CD4-positive, alpha-beta T cell treated with Interleukin-6 for 4 hours (primary cell): ENCODE measurements around the gene TDO2.

ENCODE experiments used
- DNase-seq: peaks from one replicate; pipeline ENCODE4 v3.0.0-alpha.2; 2020; ENCODE audit warnings: mixed read lengths

Gene TDO2

DNA sequence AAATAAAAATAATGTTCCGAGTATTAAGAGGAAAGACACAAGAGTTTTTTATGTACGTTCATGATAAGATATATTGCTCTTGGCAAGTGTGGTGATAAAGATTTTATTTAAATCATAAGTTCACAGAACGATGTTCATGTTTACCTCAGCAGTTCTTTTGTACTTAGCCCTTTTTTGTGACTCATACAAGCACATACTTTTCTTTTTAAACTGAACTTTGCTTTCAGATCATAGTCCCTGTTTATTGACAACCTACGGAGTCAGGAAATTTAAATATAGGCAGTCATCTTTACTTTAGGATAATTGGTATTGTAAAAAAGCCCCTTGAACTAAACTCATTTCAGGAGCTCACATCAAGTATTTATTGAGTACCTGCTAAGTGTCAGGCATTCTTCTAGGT, 51.4 kb downstream of the TDO2 start:
- no peak for DNase-seq

DNA sequence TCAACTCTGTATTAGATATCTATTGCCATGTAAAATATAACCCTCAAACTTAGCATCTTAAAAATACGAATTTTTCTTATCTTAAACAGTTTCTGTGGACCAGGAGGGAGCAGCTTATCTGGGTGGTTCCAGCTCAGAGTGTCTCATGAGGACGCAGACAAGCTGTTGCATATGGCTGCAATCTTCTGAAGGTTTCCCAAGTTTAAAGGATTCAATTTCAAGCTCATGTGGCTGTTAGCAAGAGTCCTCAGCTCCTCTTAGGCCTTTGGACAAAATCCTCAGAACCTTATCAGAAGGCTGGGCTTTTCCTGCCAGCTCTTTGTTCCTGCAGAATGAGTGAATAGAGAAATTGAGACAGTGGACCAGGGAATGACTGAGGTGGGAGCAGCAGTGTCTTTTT, 53.0 kb downstream of the TDO2 start:
- DNase-seq, result no peak

DNA sequence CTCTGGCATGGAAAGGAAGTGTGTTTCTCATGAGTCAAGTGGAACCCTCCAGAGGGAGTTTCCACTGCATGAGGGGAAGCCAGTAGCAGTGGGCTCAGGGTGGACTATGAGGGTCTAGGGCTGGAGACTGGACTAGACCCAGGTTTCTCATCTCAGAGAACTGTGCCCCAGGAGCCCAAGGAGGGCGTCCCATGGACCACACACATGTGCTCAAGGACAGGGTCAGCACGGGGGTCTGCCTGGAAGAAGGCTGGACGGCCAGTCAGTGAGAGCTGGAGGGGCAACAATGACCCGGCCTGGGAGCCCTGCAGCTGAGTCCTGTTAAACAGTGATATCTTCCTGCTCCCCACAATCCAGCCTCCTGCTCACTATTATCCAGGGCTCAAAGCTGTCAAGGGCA, 55.9 kb downstream of the TDO2 start:
- DNase-seq, result no peak

DNA sequence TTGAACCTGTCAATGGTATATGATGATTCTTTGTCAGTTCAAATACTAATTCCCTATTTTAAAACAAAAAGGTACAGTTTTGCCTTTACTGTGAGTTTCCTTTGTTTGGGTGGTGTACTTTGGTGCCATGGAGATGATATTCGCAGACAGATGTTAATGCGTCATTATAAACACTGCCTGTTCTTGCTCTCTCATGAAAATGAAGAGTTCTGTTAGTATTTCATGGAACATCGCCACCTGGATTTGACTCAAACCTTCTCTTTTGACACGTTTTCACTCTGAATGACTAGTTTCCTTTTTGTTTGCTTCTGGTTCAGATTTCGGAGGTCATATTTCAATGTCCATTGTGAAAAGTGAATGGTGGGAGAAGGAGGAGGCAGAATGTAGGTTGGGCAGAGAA, 57.0 kb downstream of the TDO2 start:
- DNase-seq, result no peak

DNA sequence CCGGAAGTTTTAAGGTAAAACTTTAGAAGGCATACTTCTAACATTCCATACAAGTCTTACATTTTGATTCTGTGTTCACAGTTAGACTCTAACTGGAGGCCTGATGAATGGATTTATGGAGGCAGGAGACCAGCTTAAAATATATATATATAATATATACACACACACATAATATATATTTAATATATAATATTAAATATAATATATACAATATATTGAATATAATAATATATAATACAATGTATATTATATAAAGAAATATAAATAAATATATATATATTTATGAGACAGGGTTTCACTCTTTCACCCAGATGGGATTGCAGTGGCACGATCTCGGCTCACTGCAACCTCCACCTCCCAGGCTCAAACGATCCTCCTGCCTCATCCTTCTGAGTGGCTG, 58.1 kb downstream of the TDO2 start:
- DNase-seq, result no peak

DNA sequence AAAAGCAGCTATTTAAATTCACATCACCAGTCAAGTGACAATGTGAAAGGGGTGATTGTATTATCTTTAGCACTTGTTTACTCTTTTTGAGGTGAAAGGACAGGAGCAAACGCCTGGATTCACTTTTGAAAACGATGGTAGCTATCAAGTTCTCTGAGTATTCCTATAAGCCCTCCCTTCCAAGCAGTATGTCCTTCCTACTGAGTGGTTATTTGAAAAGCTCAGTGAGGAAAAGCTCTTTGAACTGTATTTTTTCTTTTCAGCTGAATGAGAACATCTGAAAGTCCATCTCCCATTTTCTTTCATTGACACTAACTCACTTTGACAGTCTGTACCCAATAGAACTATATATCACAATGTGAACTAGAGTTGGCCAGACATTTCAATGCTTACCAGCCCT, 59.3 kb downstream of the TDO2 start:
- DNase-seq, result no peak

DNA sequence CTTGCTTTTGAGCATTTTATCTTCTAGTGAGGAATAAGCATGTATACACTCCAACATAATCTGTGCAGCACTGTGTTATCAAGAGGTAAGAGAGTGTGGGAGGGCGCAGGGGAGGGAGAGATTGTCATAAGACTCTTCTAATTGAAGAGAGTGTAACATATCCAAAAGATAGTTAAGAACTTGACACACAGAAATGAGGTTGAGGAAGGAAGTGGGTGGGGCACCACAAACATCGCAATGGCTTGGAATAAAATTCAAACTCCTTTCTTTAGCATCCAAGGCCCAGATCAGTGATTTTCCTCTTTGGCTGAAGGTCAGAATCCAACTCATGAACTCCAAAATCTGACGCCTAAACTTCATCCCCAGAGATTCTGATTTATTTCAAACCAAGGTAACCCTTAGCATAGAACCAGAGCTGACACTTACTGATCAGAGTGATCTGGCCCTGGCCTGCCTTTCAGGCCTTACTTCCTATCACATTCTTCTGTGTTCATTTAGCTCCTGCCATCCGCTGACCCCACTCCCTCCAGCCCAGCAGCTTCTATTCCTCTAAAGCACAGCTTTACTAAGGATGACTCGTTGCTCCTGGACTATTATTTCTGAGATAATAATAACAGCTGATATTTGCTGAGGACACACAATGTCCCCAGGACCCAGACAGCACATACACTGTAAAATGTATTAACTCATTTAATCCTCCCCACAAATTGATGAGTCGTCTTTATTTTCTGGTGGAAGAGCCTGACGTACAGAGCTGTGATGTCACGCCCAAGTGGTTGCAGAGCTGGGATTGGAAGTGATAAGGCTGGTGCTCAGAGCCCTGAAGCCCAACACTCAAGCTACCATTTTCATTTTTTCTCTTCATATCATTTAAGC, 60.8 kb downstream of the TDO2 start:
- no peak for DNase-seq

DNA sequence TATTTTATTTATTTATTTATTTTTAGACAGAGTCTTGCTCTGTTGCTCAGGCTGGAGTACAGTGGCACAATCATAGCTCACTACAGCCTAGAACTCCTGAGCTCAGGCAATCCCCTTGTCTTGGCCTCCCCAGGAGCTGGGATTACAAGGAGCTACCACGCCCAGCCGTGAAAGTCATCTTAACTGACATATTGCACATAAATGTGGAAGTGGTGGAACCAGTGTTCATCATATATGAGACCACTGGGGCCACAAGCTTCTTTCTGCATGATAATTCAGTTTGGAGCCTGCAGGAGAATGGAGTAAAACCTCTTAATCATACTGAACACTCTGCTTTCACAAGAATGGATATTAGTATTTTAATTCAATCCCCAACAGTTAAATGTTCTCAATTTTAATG, 62.7 kb downstream of the TDO2 start:
- DNase-seq, result no peak

DNA sequence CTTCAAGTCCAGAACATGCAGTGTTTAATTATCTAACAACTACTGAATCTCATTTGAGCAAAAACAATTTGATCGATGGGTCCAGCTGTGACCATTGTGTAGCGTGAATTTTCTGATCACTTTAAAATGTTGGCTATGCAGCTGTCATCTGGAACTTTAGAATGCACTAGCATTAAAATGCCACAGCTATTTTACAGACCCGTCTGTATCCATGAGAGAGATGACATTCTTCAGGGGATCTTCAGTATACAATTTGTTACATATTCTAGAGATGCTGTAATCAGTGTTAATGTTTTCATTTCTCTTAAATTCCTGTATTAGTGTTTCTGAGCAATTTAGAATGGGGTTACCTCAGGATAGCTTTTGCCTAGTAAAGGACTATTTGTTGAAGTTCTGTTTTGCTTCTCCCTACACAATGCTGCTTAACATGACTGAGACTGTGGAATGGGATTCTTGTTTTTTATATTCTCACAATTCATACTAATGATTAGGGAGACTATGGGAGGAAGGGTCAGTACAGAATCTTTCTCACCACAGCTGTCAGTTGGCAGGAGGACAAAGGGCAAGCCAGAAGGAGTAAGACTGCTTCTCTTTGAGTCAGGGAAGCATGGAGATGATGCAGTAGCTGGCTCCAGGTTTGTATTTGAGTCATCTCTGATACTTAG, 63.4 kb downstream of the TDO2 start:
- no peak for DNase-seq
